Endodermal cell (in vitro differentiated cells): ENCODE results near the gene CEP57L1. TPM values are rescaled to one million over a fixed set of nuclear protein-coding genes. Genes with fewer than 3 reads are reported as not detected.

Source experiments
- DNase-seq: peaks from one replicate; pipeline ENCODE4 v3.0.0-alpha.2; 2017
- H3K27ac ChIP-seq: 2 replicates; pipeline ENCODE4 v1.5.1; 2013; ENCODE audit warnings: mild to moderate bottlenecking, low read depth, low read length, moderate library complexity
- H3K27me3 ChIP-seq: 2 replicates; pipeline ENCODE4 v1.6.1; 2013; ENCODE audit warnings: mild to moderate bottlenecking, low read length, moderate library complexity; ENCODE audit not compliant: insufficient read depth, control insufficient read depth, poor library complexity, severe bottlenecking
- H3K36me3 ChIP-seq: 2 replicates; pipeline ENCODE4 v1.7.0; 2013; ENCODE audit warnings: mild to moderate bottlenecking, low read length, moderate library complexity; ENCODE audit not compliant: control insufficient read depth, insufficient read depth
- H3K4me1 ChIP-seq: one replicate; pipeline ENCODE4 v1.7.0; 2013; ENCODE audit warnings: low read length; ENCODE audit not compliant: control insufficient read depth, insufficient read depth
- H3K4me3 ChIP-seq: 2 replicates; pipeline ENCODE4 v1.5.1; 2013; ENCODE audit warnings: mild to moderate bottlenecking, low read length, moderate library complexity
- H3K9ac ChIP-seq: 2 replicates; pipeline ENCODE4 v1.6.1; 2013; ENCODE audit warnings: mild to moderate bottlenecking, low read length, moderate library complexity; ENCODE audit not compliant: poor library complexity, severe bottlenecking; ENCODE audit errors: extremely low read depth
- H3K9me3 ChIP-seq: 2 replicates; pipeline ENCODE4 v1.6.1; 2013; ENCODE audit warnings: mild to moderate bottlenecking, low read length, moderate library complexity; ENCODE audit not compliant: control insufficient read depth
- H3K27ac Mint-ChIP-seq: 2 replicates; pipeline ENCODE4 v1.8.0; 2020; ENCODE audit warnings: mixed read lengths
- H3K27me3 Mint-ChIP-seq: 2 replicates; pipeline ENCODE4 v1.8.0; 2021; ENCODE audit warnings: mild to moderate bottlenecking, mixed read lengths; ENCODE audit not compliant: insufficient read depth
- H3K36me3 Mint-ChIP-seq: 2 replicates; pipeline ENCODE4 v1.8.0; 2020; ENCODE audit warnings: low read depth, mixed read lengths
- H3K4me1 Mint-ChIP-seq: 2 replicates; pipeline ENCODE4 v1.8.0; 2020; ENCODE audit warnings: mixed read lengths
- H3K4me3 Mint-ChIP-seq: 2 replicates; pipeline ENCODE4 v1.8.0; 2020; ENCODE audit warnings: mild to moderate bottlenecking, moderate library complexity, mixed read lengths
- H3K9me3 Mint-ChIP-seq: 2 replicates; pipeline ENCODE4 v1.8.0; 2020; ENCODE audit warnings: mild to moderate bottlenecking, mixed read lengths
- CTCF ChIP-seq: fragments of 200-600 bp; sonication (generic); conservative IDR thresholded peaks from 2 replicates; pipeline ENCODE4 v1.5.0; 2021; ENCODE audit warnings: antibody characterized with exemption, mild to moderate bottlenecking
- WGBS, 2 experiments: methylation state at CpG; one replicate each; pipeline versions ENCODE4 v1.1.5 to v1.1.7; 2013; ENCODE audit warnings: missing lambda C conversion rate in 2 of 2, mixed read lengths in 1 of 2; ENCODE audit not compliant: insufficient coverage in 1 of 2, insufficient read length in 1 of 2; 5-methylcytosine and 5-hydroxymethylcytosine counted together
- long read RNA-seq, 4 experiments: library from polyadenylated mRNA in 2 of 4; library from RNA in 1 of 4; library from capped mRNA in 1 of 4; stranded (forward) in 3 of 4; unstranded in 1 of 4; transcript quantifications; one replicate each; pipeline ENCODE4 v2.0.0, GENCODE V29; 2020 to 2021; ENCODE audit warnings: inconsistent platforms in 1 of 4
- polyA plus RNA-seq, 2 experiments: library from polyadenylated mRNA; stranded (reverse); fragments of 50-300 nt; gene quantifications; one replicate each; pipeline ENCODE4 v1.2.3, GENCODE V29; 2013
- total RNA-seq, 2 donors: library from RNA; stranded (reverse); fragmentation: NEBNext Ultra II Directional in 1 of 2; extraction: Animal tissue kit (Norgen Biotek cat#: 25700) in 1 of 2; gene quantifications; 2 replicates in 1 of 2; 3 replicates in 1 of 2; pipeline ENCODE4 v1.2.1, GENCODE V29; 2021

The CEP57L1 gene
- total RNA-seq, result 10 to 100 TPM in 1 of 2 donors, 1 to 10 TPM in 1; 8.4 to 17.6 TPM
- polyA plus RNA-seq (2013, experiment 1 of 2), result 30.7 TPM
- 35.0 TPM for polyA plus RNA-seq (2013, experiment 2 of 2)
- long read RNA-seq, experiment 1, partial matches to known transcripts, result 3 of 4 reads
- long read RNA-seq, experiment 1, other reads (novel, unspliced or antisense), result 0 of 4 reads
- long read RNA-seq, experiment 2, partial matches to known transcripts, result 5 of 20 reads
- long read RNA-seq, experiment 2, other reads (novel, unspliced or antisense), result 10 of 20 reads
- long read RNA-seq, experiment 3, partial matches to known transcripts, result 2 of 28 reads
- long read RNA-seq, experiment 3, other reads (novel, unspliced or antisense), result 21 of 28 reads
- long read RNA-seq, experiment 4, transcript CEP57L1-205 (11 exons, 2,771 nt), result major isoform, 5 of 35 reads
- long read RNA-seq, experiment 4, partial matches to known transcripts, result 10 of 35 reads
- long read RNA-seq, experiment 4, other reads (novel, unspliced or antisense), result 17 of 35 reads

- no peaks in the 10 kb centered on the region for H3K36me3 Mint-ChIP-seq
- peak within 1 kb of the TSS; percentile 99 for H3K27ac Mint-ChIP-seq
- H3K4me3 Mint-ChIP-seq, result peak within 1 kb of the TSS; percentile 80
- Histone ChIP-seq H3K36me3 (no peaks in the 10 kb centered on the region), H3K27me3 (no peaks in the 10 kb centered on the region), H3K27ac (peak within 1 kb of the TSS; percentile 98), H3K4me1 (peaks cover 5% of the 10 kb centered on the region), H3K9ac (peak within 1 kb of the TSS; percentile 85), H3K9me3 (no peaks in the 10 kb centered on the region), H3K4me3 (peak within 1 kb of the TSS; percentile 92)
- H3K4me1 Mint-ChIP-seq, result peaks cover 17% of the 10 kb centered on the region
- no peaks in the 10 kb centered on the region for H3K9me3 Mint-ChIP-seq
- peak; percentile 97 for DNase-seq
- WGBS, 2 experiments, result 0% methylated on average over 24 to 49 of the region's 49 CpGs
- no peaks in the 10 kb centered on the region for H3K27me3 Mint-ChIP-seq
- no peak for TF ChIP-seq CTCF
These were observed at the start of gene CEP57L1 for GRCh38 chr6:109095036-109095834. Gene CEP57L1, plus strand, starts transcription at chr6:109095507. Its CDS starts 49,715 bp downstream, at chr6:109145222.

GRCh38 chr6:109048176-109048575 is 47.1 kb upstream of the CEP57L1 start:
- Histone ChIP-seq H3K4me1 (no peaks in the 10 kb centered on the region), H3K9me3 (peaks cover 4% of the 10 kb centered on the region), H3K9ac (no peak overlapping the region), H3K4me3 (no peak overlapping the region), H3K36me3 (no peaks in the 10 kb centered on the region), H3K27ac (no peak overlapping the region), H3K27me3 (no peaks in the 10 kb centered on the region)
- Mint-ChIP-seq H3K9me3 (peaks cover 28% of the 10 kb centered on the region), H3K4me3 (no peak overlapping the region), H3K27ac (no peak overlapping the region), H3K36me3 (peaks cover 15% of the 10 kb centered on the region), H3K27me3 (no peaks in the 10 kb centered on the region), H3K4me1 (peaks cover 18% of the 10 kb centered on the region)
- WGBS, 2 experiments, result 64% methylated on average over 1 of the region's 1 CpG; no CpG with 5 or more reads in 1 of the 2 experiments
- DNase-seq, result no peak
- TF ChIP-seq CTCF, result no peak

- H3K36me3 ChIP-seq, result no peaks in the 10 kb centered on the region
- no peak overlapping the region for H3K4me3 Mint-ChIP-seq
- no peak overlapping the region for H3K4me3 ChIP-seq
- H3K4me1 Mint-ChIP-seq, result peaks cover 23% of the 10 kb centered on the region
- no peaks in the 10 kb centered on the region for H3K27me3 ChIP-seq
- peaks cover 15% of the 10 kb centered on the region for H3K36me3 Mint-ChIP-seq
- peaks cover 4% of the 10 kb centered on the region for H3K9me3 ChIP-seq
- no peak overlapping the region for H3K27ac Mint-ChIP-seq
- no peak overlapping the region for H3K9ac ChIP-seq
- no peak for TF ChIP-seq CTCF
- no peak overlapping the region for H3K27ac ChIP-seq
- no peaks in the 10 kb centered on the region for H3K4me1 ChIP-seq
- H3K27me3 Mint-ChIP-seq, result no peaks in the 10 kb centered on the region
- peaks cover 27% of the 10 kb centered on the region for H3K9me3 Mint-ChIP-seq
- DNase-seq, result no peak
- 91 to 95% methylated on average over 2 to 3 of the region's 3 CpGs for WGBS, 2 experiments
These were observed 46.5 kb upstream of the CEP57L1 start for GRCh38 chr6:109048670-109049415.
